PC-3 (cell line): ENCODE results near the gene TRDN. TPM values are rescaled to one million over a fixed set of nuclear protein-coding genes. Genes with fewer than 3 reads are reported as not detected.
"Not testable (repeated sequence)": the region's sequence is repeated elsewhere in the genome, so short reads cannot be mapped to it uniquely, and the experiment has no call there.

Experiments used
- ATAC-seq: fragments of 200-7000 bp; cut with Tn5 transposase; 2 replicates; pipeline ENCODE4 v1.9.1; 2020; ENCODE audit warnings: mild to moderate bottlenecking, moderate library complexity
- BruUV-seq: library from RNA; stranded (reverse); fragments of 400-500 nt; replicated peaks from 2 replicates; lab custom pipeline; 2021; lab: Mats Ljungman, UMichigan
- CTCF ChIA-PET: fragments of 300-600 bp; sonication (Branson Sonifier 250); formaldehyde crosslinking; loops from one replicate; lab custom pipeline; 2022; ENCODE audit warnings: antibody characterized with exemption; lab: Charles Lee
- POLR2A ChIA-PET: fragments of 300-600 bp; sonication (Branson Sonifier 250); formaldehyde crosslinking; loops from one replicate; lab custom pipeline; 2022; ENCODE audit warnings: antibody characterized with exemption; ENCODE audit not compliant: unreplicated experiment; lab: Charles Lee
- DNase-seq: peaks from one replicate; pipeline ENCODE4 v3.0.0-alpha.2; 2015
- H2AFZ ChIP-seq: fragments of 300-600 bp; sonication (generic); 2 replicates; pipeline ENCODE4 v1.6.0; 2016; ENCODE audit warnings: antibody characterized with exemption, low read length
- H3F3A ChIP-seq: fragments of 300-600 bp; sonication (generic); one replicate; pipeline ENCODE4 v1.6.0; 2017; ENCODE audit warnings: antibody characterized with exemption, low read length, control low read depth, mild to moderate bottlenecking; ENCODE audit not compliant: unreplicated experiment
- H3K27ac ChIP-seq: fragments of 300-600 bp; sonication (generic); 2 replicates; pipeline ENCODE4 v1.5.1; 2016; ENCODE audit warnings: mild to moderate bottlenecking, low read length
- H3K27me3 ChIP-seq: fragments of 300-600 bp; sonication (generic); 2 replicates; pipeline ENCODE4 v1.6.1; 2016; ENCODE audit warnings: low read length, mixed read lengths
- H3K36me3 ChIP-seq: fragments of 300-600 bp; sonication (generic); 2 replicates; pipeline ENCODE4 v1.6.1; 2016; ENCODE audit warnings: low read depth, mixed run types, low read length, mixed read lengths
- H3K4me1 ChIP-seq: fragments of 300-600 bp; sonication (generic); 2 replicates; pipeline ENCODE4 v1.5.1; 2016; ENCODE audit warnings: low read length; ENCODE audit not compliant: insufficient read depth
- H3K4me2 ChIP-seq: fragments of 300-600 bp; sonication (generic); 2 replicates; pipeline ENCODE4 v1.6.0; 2016; ENCODE audit warnings: low read length
- H3K4me3 ChIP-seq: fragments of 300-600 bp; sonication (generic); 2 replicates; pipeline ENCODE4 v1.5.1; 2016; ENCODE audit warnings: mild to moderate bottlenecking, low read length, mixed read lengths
- H3K79me2 ChIP-seq: fragments of 300-600 bp; sonication (generic); 2 replicates; pipeline ENCODE4 v1.6.1; 2017; ENCODE audit warnings: low read length, mixed read lengths
- H3K9ac ChIP-seq: fragments of 300-600 bp; sonication (generic); 2 replicates; pipeline ENCODE4 v1.6.0; 2016; ENCODE audit warnings: mild to moderate bottlenecking, low read length
- H3K9me2 ChIP-seq: fragments of 300-600 bp; sonication (generic); replicated peaks from 2 replicates; pipeline ENCODE4 v1.6.1; 2016; ENCODE audit warnings: mixed run types, low read length, mixed read lengths
- H3K9me3 ChIP-seq: fragments of 300-600 bp; sonication (generic); 2 replicates; pipeline ENCODE4 v1.6.1; 2016; ENCODE audit warnings: low read length, mixed read lengths
- H4K20me1 ChIP-seq: fragments of 300-600 bp; sonication (generic); 2 replicates; pipeline ENCODE4 v1.6.1; 2016; ENCODE audit warnings: low read length, mixed read lengths
- CTCF ChIP-seq: fragments of 300-600 bp; sonication (generic); conservative IDR thresholded peaks from 2 replicates; pipeline ENCODE4 v1.5.1; 2017; ENCODE audit warnings: antibody characterized with exemption, low read depth, mild to moderate bottlenecking, low read length
- EZH2 ChIP-seq: fragments of 300-600 bp; sonication (generic); IDR thresholded peaks from one replicate; pipeline ENCODE4 v1.6.1; 2017; ENCODE audit warnings: antibody characterized with exemption, mild to moderate bottlenecking, low read length; ENCODE audit not compliant: unreplicated experiment
- EZH2phosphoT487 ChIP-seq: fragments of 300-600 bp; sonication (generic); IDR thresholded peaks from 2 replicates; pipeline ENCODE4 v1.6.1; 2018; ENCODE audit warnings: mild to moderate bottlenecking, antibody characterized with exemption, low read length, borderline replicate concordance
- intact Hi-C: fragments of 100-400 bp; cut with micrococcal nuclease; formaldehyde crosslinking; loops from 2 replicates; pipeline ENCODE4 v1.9.0; 2023
- total RNA-seq: library from RNA; depleted of rRNA; stranded (reverse); fragments of >200 nt; gene quantifications from 2 replicates; pipeline ENCODE4 v1.2.3, GENCODE V29; 2014

Gene TRDN
- total RNA-seq, 1 experiment from 2014 or later: not detected

GRCh38 chr6:123489589-123489988 lies 147.2 kb downstream of the TRDN start:
- peaks cover 6% of the 10 kb centered on the region; the same call in 1 of the 2 replicates for H3K27me3 ChIP-seq
- no peak overlapping the region for H2AFZ ChIP-seq
- H3K9ac ChIP-seq: no peak overlapping the region
- no peaks in the 10 kb centered on the region for H3K9me2 ChIP-seq
- no peaks in the 10 kb centered on the region for H3K79me2 ChIP-seq
- CTCF ChIA-PET: no interaction called here
- H3K4me1 ChIP-seq: no peaks in the 10 kb centered on the region
- no peak for TF ChIP-seq CTCF
- no peak for TF ChIP-seq EZH2
- no peak for TF ChIP-seq EZH2phosphoT487
- no peak for DNase-seq
- H3F3A ChIP-seq: no peaks in the 10 kb centered on the region
- no peak overlapping the region for H3K4me2 ChIP-seq
- no peak overlapping the region for H3K27ac ChIP-seq
- H4K20me1 ChIP-seq: no peaks in the 10 kb centered on the region
- no peaks in the 10 kb centered on the region for H3K9me3 ChIP-seq
- H3K36me3 ChIP-seq: no peaks in the 10 kb centered on the region
- BruUV-seq: no TSS peak
- ATAC-seq: no peak
- intact Hi-C loops: no loop called here
- no peak overlapping the region for H3K4me3 ChIP-seq
- POLR2A ChIA-PET: no interaction called here

- no peaks in the 10 kb centered on the region for H3K9me2 ChIP-seq
- H3K4me1 ChIP-seq: no peaks in the 10 kb centered on the region
- BruUV-seq: no TSS peak
- H3K9ac ChIP-seq: no peak overlapping the region
- ChIA-PET CTCF (no interaction called here), POLR2A (no interaction called here)
- no peak overlapping the region for H3K4me3 ChIP-seq
- no peak overlapping the region for H3K27ac ChIP-seq
- no peaks in the 10 kb centered on the region for H3K79me2 ChIP-seq
- H3K27me3 ChIP-seq: no peaks in the 10 kb centered on the region
- ATAC-seq (no peak), DNase-seq (no peak)
- no peak overlapping the region for H2AFZ ChIP-seq
- no peaks in the 10 kb centered on the region for H4K20me1 ChIP-seq
- TF ChIP-seq CTCF (no peak), EZH2 (no peak), EZH2phosphoT487 (no peak)
- H3K9me3 ChIP-seq: no peaks in the 10 kb centered on the region
- H3F3A ChIP-seq: no peaks in the 10 kb centered on the region
- no peaks in the 10 kb centered on the region for H3K36me3 ChIP-seq
- H3K4me2 ChIP-seq: no peak overlapping the region
- intact Hi-C loops: no loop called here
Measured at GRCh38 chr6:123480986-123481385, 155.8 kb downstream of the TRDN start.

GRCh38 chr6:123472025-123472702 lies 164.6 kb downstream of the TRDN start:
- intact Hi-C loops, DNase-seq, ATAC-seq, H3K4me2 ChIP-seq, H2AFZ ChIP-seq, CTCF ChIA-PET, H3K9me3 ChIP-seq, H3K79me2 ChIP-seq, H3K27ac ChIP-seq, H3K4me1 ChIP-seq, BruUV-seq, POLR2A ChIA-PET, H3F3A ChIP-seq, H3K9ac ChIP-seq, H4K20me1 ChIP-seq, H3K27me3 ChIP-seq, H3K36me3 ChIP-seq, H3K4me3 ChIP-seq, H3K9me2 ChIP-seq: not testable (repeated sequence)
